ENCODE data around the gene TMEM94. TPM values are rescaled to one million over a fixed set of nuclear protein-coding genes. Genes with fewer than 3 reads are reported as not detected.

The TMEM94 gene
- total and polyA plus RNA-seq, 2 of the 13 experiments (the other 11 are each of a cell fraction or from before 2014, with no cell fraction given), result 32.6 to 134 TPM

DNA sequence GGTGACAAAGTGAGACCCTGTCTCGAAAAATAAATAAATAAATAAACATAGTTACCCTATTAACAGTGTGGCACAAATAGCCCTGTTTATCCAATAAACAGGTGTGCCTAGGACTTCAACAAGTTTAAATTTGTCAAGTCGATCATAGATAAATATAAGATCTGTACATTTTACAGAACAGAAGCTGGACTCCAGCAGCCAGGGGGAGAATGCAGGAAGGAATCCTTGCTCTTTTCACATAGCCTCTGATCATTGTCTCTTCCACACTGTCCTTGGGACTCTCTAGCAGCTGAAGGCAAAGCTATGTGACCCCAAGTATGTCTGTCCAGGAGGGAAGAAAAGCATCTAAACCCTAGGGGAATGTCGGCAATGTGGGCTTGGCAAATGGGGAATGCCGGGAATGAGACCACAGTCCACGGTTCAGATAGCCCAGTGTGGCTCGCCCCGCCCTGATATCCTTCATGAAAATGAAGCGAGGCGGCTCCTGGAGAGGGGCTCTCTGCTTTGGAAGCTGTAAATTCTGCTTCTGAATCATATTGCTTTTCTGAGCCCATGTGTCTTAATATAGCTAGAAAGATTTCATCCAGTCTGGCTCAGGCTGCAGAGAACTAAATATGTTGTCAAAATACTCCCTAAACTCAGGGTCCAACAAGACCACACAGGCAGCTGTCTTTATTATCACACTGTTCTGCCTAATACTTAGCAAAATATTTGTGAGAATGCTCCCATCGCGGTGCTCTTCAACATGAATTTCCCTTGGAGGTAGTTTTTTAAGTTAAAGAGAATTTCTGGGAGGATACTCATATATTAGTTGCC, 26.1 kb upstream of the TMEM94 start (continued):
- TF ChIP-seq, protein P1, sequence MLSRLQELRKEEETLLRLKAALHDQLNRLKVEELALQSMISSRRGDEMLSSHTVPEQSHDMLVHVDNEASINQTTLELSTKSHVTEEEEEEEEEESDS (CRISPR knock-in tag; IDR thresholded peaks at IDR 0.05; ENCODE audit: borderline replicate concordance), result peak; percentile 76; the same call in 1 of the 2 replicates
- TF ChIP-seq, protein P2, sequence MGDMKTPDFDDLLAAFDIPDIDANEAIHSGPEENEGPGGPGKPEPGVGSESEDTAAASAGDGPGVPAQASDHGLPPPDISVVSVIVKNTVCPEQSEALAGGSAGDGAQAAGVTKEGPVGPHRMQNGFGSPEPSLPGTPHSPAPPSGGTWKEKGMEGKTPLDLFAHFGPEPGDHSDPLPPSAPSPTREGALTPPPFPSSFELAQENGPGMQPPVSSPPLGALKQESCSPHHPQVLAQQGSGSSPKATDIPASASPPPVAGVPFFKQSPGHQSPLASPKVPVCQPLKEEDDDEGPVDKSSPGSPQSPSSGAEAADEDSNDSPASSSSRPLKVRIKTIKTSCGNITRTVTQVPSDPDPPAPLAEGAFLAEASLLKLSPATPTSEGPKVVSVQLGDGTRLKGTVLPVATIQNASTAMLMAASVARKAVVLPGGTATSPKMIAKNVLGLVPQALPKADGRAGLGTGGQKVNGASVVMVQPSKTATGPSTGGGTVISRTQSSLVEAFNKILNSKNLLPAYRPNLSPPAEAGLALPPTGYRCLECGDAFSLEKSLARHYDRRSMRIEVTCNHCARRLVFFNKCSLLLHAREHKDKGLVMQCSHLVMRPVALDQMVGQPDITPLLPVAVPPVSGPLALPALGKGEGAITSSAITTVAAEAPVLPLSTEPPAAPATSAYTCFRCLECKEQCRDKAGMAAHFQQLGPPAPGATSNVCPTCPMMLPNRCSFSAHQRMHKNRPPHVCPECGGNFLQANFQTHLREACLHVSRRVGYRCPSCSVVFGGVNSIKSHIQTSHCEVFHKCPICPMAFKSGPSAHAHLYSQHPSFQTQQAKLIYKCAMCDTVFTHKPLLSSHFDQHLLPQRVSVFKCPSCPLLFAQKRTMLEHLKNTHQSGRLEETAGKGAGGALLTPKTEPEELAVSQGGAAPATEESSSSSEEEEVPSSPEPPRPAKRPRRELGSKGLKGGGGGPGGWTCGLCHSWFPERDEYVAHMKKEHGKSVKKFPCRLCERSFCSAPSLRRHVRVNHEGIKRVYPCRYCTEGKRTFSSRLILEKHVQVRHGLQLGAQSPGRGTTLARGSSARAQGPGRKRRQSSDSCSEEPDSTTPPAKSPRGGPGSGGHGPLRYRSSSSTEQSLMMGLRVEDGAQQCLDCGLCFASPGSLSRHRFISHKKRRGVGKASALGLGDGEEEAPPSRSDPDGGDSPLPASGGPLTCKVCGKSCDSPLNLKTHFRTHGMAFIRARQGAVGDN (CRISPR knock-in tag; IDR thresholded peaks at IDR 0.05), result peak; percentile 40; the same call in 1 of the 2 replicates
- no peak for TF ChIP-seq PLRG1 (conservative IDR thresholded peaks at IDR 0.05)
- TF ChIP-seq ZNF674 (CRISPR knock-in tag; IDR thresholded peaks at IDR 0.05; ENCODE audit: low read depth), result no peak
- peak; percentile 73 for TF ChIP-seq RARA (CRISPR knock-in tag; IDR thresholded peaks at IDR 0.05)
- peak; percentile 57; the same call in 1 of the 2 replicates for TF ChIP-seq MIER3 (CRISPR knock-in tag; IDR thresholded peaks at IDR 0.05; ENCODE audit: borderline replicate concordance)
- peak; percentile 73 for TF ChIP-seq HDAC1 (CRISPR knock-in tag; IDR thresholded peaks at IDR 0.05)
- peak; percentile 57 for TF ChIP-seq PPARG (CRISPR knock-in tag; conservative IDR thresholded peaks at IDR 0.05)
- TF ChIP-seq FOXC1 (CRISPR knock-in tag; IDR thresholded peaks at IDR 0.05; ENCODE audit: borderline replicate concordance), result no peak
- TF ChIP-seq, protein P3, sequence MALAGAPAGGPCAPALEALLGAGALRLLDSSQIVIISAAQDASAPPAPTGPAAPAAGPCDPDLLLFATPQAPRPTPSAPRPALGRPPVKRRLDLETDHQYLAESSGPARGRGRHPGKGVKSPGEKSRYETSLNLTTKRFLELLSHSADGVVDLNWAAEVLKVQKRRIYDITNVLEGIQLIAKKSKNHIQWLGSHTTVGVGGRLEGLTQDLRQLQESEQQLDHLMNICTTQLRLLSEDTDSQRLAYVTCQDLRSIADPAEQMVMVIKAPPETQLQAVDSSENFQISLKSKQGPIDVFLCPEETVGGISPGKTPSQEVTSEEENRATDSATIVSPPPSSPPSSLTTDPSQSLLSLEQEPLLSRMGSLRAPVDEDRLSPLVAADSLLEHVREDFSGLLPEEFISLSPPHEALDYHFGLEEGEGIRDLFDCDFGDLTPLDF (CRISPR knock-in tag; IDR thresholded peaks at IDR 0.05), result no peak
- TF ChIP-seq JUNB (CRISPR knock-in tag; IDR thresholded peaks at IDR 0.05; ENCODE audit: borderline replicate concordance), result no peak
- no peak for TF ChIP-seq NFE2 (CRISPR knock-in tag; IDR thresholded peaks at IDR 0.05)
- no peak for TF ChIP-seq ZNF432 (CRISPR knock-in tag; IDR thresholded peaks at IDR 0.05; ENCODE audit: borderline replicate concordance)
- TF ChIP-seq, protein P4, sequence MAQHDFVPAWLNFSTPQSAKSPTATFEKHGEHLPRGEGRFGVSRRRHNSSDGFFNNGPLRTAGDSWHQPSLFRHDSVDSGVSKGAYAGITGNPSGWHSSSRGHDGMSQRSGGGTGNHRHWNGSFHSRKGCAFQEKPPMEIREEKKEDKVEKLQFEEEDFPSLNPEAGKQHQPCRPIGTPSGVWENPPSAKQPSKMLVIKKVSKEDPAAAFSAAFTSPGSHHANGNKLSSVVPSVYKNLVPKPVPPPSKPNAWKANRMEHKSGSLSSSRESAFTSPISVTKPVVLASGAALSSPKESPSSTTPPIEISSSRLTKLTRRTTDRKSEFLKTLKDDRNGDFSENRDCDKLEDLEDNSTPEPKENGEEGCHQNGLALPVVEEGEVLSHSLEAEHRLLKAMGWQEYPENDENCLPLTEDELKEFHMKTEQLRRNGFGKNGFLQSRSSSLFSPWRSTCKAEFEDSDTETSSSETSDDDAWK (CRISPR knock-in tag; IDR thresholded peaks at IDR 0.05), result no peak
- 0 out of 2 replicates have a peak, but pooled peaks have one; percentile 30 for TF ChIP-seq MXD4 (CRISPR knock-in tag; IDR thresholded peaks at IDR 0.05)
- TF ChIP-seq, protein P5, sequence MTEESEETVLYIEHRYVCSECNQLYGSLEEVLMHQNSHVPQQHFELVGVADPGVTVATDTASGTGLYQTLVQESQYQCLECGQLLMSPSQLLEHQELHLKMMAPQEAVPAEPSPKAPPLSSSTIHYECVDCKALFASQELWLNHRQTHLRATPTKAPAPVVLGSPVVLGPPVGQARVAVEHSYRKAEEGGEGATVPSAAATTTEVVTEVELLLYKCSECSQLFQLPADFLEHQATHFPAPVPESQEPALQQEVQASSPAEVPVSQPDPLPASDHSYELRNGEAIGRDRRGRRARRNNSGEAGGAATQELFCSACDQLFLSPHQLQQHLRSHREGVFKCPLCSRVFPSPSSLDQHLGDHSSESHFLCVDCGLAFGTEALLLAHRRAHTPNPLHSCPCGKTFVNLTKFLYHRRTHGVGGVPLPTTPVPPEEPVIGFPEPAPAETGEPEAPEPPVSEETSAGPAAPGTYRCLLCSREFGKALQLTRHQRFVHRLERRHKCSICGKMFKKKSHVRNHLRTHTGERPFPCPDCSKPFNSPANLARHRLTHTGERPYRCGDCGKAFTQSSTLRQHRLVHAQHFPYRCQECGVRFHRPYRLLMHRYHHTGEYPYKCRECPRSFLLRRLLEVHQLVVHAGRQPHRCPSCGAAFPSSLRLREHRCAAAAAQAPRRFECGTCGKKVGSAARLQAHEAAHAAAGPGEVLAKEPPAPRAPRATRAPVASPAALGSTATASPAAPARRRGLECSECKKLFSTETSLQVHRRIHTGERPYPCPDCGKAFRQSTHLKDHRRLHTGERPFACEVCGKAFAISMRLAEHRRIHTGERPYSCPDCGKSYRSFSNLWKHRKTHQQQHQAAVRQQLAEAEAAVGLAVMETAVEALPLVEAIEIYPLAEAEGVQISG (CRISPR knock-in tag; IDR thresholded peaks at IDR 0.05), result peak; percentile 75
- TF ChIP-seq NFE2L1 (CRISPR knock-in tag; IDR thresholded peaks at IDR 0.05; ENCODE audit: borderline replicate concordance), result no peak
- TF ChIP-seq RORA (CRISPR knock-in tag; IDR thresholded peaks at IDR 0.05), result no peak
- TF ChIP-seq, protein P6, sequence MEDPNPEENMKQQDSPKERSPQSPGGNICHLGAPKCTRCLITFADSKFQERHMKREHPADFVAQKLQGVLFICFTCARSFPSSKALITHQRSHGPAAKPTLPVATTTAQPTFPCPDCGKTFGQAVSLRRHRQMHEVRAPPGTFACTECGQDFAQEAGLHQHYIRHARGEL (CRISPR knock-in tag; IDR thresholded peaks at IDR 0.05), result no peak
- TF ChIP-seq MED1 (CRISPR knock-in tag; IDR thresholded peaks at IDR 0.05), result peak; percentile 80

Data from HepG2 (cell line).